Measurements from ENCODE around the gene TEX2. TPM values are rescaled to one million over a fixed set of nuclear protein-coding genes. Genes with fewer than 3 reads are reported as not detected.
A peak's percentile ranks its signal among the peaks of the same experiment; 100 is the strongest.

The TEX2 gene
- polyA plus RNA-seq, 3 donors, result 6.5 to 8.7 (median 7.8) TPM

DNA sequence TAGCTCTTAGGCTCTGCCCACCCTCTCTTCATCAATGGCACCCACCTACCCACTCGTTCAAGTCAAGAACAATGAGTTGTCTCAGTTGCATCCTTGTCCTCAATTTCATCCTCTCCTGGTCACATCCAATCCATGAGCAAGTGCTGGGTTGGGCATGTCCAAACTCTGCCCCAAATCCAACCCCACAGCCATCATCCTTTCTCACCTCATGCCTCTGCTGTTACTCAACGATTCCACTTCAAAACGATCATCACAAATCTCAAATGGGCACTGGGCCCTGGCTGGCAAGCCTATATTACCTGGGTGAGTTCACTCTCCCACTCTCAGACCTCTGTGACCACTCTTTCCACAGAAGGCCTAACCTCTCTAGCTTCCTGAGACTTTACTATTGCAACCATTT is 12.0 kb upstream of the TEX2 start:
- TF ChIP-seq, protein P1, sequence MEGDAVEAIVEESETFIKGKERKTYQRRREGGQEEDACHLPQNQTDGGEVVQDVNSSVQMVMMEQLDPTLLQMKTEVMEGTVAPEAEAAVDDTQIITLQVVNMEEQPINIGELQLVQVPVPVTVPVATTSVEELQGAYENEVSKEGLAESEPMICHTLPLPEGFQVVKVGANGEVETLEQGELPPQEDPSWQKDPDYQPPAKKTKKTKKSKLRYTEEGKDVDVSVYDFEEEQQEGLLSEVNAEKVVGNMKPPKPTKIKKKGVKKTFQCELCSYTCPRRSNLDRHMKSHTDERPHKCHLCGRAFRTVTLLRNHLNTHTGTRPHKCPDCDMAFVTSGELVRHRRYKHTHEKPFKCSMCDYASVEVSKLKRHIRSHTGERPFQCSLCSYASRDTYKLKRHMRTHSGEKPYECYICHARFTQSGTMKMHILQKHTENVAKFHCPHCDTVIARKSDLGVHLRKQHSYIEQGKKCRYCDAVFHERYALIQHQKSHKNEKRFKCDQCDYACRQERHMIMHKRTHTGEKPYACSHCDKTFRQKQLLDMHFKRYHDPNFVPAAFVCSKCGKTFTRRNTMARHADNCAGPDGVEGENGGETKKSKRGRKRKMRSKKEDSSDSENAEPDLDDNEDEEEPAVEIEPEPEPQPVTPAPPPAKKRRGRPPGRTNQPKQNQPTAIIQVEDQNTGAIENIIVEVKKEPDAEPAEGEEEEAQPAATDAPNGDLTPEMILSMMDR (IDR thresholded peaks at IDR 0.05), result no peak
- Histone ChIP-seq H3K4me1 (ENCODE audit: control insufficient read depth in 1 of 2, insufficient read depth in 2 of 2, low read length in 2 of 2) (peaks cover 51 to 54% of the 10 kb centered on the region in 2 donors), H3K4me3 (replicated peaks in 1 of 3; ENCODE audit: low read depth in 2 of 3, low read length in 3 of 3) (no peak overlapping the region), H3K9ac (ENCODE audit: insufficient read depth, low read length, poor library complexity, severe bottlenecking) (no peak overlapping the region), H3K27ac (ENCODE audit: low read depth in 1 of 2, low read length in 2 of 2) (no peak overlapping the region), H3K36me3 (replicated peaks in 1 of 2; ENCODE audit: control insufficient read depth in 1 of 2, insufficient read depth in 2 of 2, low read length in 2 of 2) (no peaks in the 10 kb centered on the region), H4K20me1 (ENCODE audit: insufficient read depth, low read length) (no peaks in the 10 kb centered on the region), H2AFZ (ENCODE audit: insufficient read depth, low read depth, low read length, poor library complexity, severe bottlenecking) (no peak overlapping the region), H3K4me2 (replicated peaks; ENCODE audit: extremely low read depth, low read length, poor library complexity, severe bottlenecking) (no peak overlapping the region), H3K27me3 (ENCODE audit: control insufficient read depth in 2 of 2, insufficient read depth in 2 of 2, low read length in 2 of 2) (no peaks in the 10 kb centered on the region), H3K9me3 (replicated peaks in 1 of 2; ENCODE audit: control insufficient read depth in 1 of 2, insufficient read depth in 1 of 2, low read length in 2 of 2) (no peaks in the 10 kb centered on the region), H3K79me2 (ENCODE audit: insufficient read depth, low read length) (no peaks in the 10 kb centered on the region)
- no peak overlapping the region for H3K27ac Mint-ChIP-seq
- peaks cover 0 to 3% (median 1%) of the 10 kb centered on the region in 3 donors for H3K27me3 Mint-ChIP-seq (ENCODE audit: low read depth in 3 of 3)
- intact Hi-C loops (cut with micrococcal nuclease), result loop anchor here in 1 of 2 donors (10.0 kb wide), 1 partner anchor 240 kb away; no protein-coding TSS in a partner anchor
- H3K36me3 Mint-ChIP-seq, result no peaks in the 10 kb centered on the region
- DNase-seq, result no peak
- H3K4me1 Mint-ChIP-seq, result peaks cover 60% of the 10 kb centered on the region
- H3K4me3 Mint-ChIP-seq, result no peak overlapping the region
- peaks cover 0 to 6% (median 4%) of the 10 kb centered on the region in 7 donors for H3K9me3 Mint-ChIP-seq
- 93% methylated on average over 3 of the region's 3 CpGs for WGBS (ENCODE audit: insufficient coverage)

DNA sequence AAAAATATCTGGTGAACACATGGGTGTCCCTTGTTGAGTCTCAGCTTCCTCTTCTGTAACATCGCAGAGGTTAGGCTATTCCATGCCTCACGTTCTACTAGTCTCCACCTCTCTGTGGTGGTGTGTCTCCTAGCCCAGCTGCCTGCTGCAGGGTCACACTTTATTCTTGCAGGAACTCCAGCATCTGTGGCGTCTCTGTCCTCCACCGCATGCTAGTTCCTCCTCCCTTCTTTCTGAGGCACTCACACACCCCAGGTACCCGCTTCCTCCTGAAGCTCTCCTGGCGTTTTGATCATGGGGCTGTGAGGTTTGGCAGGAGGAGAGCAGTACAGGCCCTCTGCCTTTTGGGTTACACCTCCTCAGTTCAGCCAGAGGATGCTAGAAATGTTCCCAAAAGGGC is 9.9 kb upstream of the TEX2 start:
- 0% methylated on average over 2 of the region's 6 CpGs for WGBS (ENCODE audit: insufficient coverage)
- H3K4me3 Mint-ChIP-seq, result no peak overlapping the region
- H3K79me2 ChIP-seq (ENCODE audit: insufficient read depth, low read length), result no peaks in the 10 kb centered on the region

More for the DNA sequence above, 9.9 kb upstream of the TEX2 start:
- no peaks in the 10 kb centered on the region for H3K36me3 ChIP-seq (replicated peaks in 1 of 2; ENCODE audit: control insufficient read depth in 1 of 2, insufficient read depth in 2 of 2, low read length in 2 of 2)
- no peaks in the 10 kb centered on the region for H3K27me3 ChIP-seq (ENCODE audit: control insufficient read depth in 2 of 2, insufficient read depth in 2 of 2, low read length in 2 of 2)
- peaks cover 44% of the 10 kb centered on the region in 2 donors for H3K4me1 ChIP-seq (ENCODE audit: control insufficient read depth in 1 of 2, insufficient read depth in 2 of 2, low read length in 2 of 2)
- Mint-ChIP-seq H3K9me3 (peaks cover 0 to 6% (median 4%) of the 10 kb centered on the region in 7 donors), H3K27me3 (ENCODE audit: low read depth in 3 of 3) (peaks cover 0 to 5% (median 3%) of the 10 kb centered on the region in 3 donors), H3K27ac (peak overlapping the region in 3 of 7 donors; percentile 19 to 85 (median 21)), H3K4me1 (peaks cover 58% of the 10 kb centered on the region), H3K36me3 (no peaks in the 10 kb centered on the region)
- H3K27ac ChIP-seq (ENCODE audit: low read depth in 1 of 2, low read length in 2 of 2), result no peak overlapping the region
- no peak overlapping the region for H3K9ac ChIP-seq (ENCODE audit: insufficient read depth, low read length, poor library complexity, severe bottlenecking)
- TF ChIP-seq, protein P1 (IDR thresholded peaks at IDR 0.05), result no peak
- no peak overlapping the region for H3K4me3 ChIP-seq (replicated peaks in 1 of 3; ENCODE audit: low read depth in 2 of 3, low read length in 3 of 3)
- no peaks in the 10 kb centered on the region for H4K20me1 ChIP-seq (ENCODE audit: insufficient read depth, low read length)
- intact Hi-C loops (cut with micrococcal nuclease), result loop anchor here in 1 of 2 donors (10.0 kb wide), 1 partner anchor 238 kb away; no protein-coding TSS in a partner anchor
- H3K9me3 ChIP-seq (replicated peaks in 1 of 2; ENCODE audit: control insufficient read depth in 1 of 2, insufficient read depth in 1 of 2, low read length in 2 of 2), result no peaks in the 10 kb centered on the region
- H2AFZ ChIP-seq (ENCODE audit: insufficient read depth, low read depth, low read length, poor library complexity, severe bottlenecking), result peak overlapping the region; percentile 40
- no peak overlapping the region for H3K4me2 ChIP-seq (replicated peaks; ENCODE audit: extremely low read depth, low read length, poor library complexity, severe bottlenecking)
- no peak for DNase-seq

All from CD14-positive monocyte (primary cell).